K562 (cell line): ENCODE data around the gene PSMD1. TPM values are rescaled to one million over a fixed set of nuclear protein-coding genes. Genes with fewer than 3 reads are reported as not detected.

Source experiments
- ATAC-seq: fragments of 200-7000 bp; cut with Tn5 transposase; 3 replicates; pipeline ENCODE4 v1.9.1; 2020; ENCODE audit warnings: moderate library complexity
- BruUV-seq: library from RNA; stranded (reverse); fragments of 400-500 nt; replicated peaks from 2 replicates; lab custom pipeline; 2021; lab: Mats Ljungman, UMichigan
- CTCF ChIA-PET: fragments of 300-600 bp; formaldehyde crosslinking; extraction: SDS; loops from one replicate; lab custom pipeline; 2021; ENCODE audit warnings: low intra/inter-chr PET ratio; lab: Yijun Ruan, JAX
- POLR2A ChIA-PET: fragments of 300-600, 350-650 bp; sonication (Branson Sonifier 250); formaldehyde crosslinking; extraction: SDS; loops from one replicate; lab custom pipeline; 2021; ENCODE audit warnings: antibody characterized with exemption, inconsistent platforms; lab: Yijun Ruan, JAX
- DNase-seq, 4 experiments: peaks; one replicate each; pipeline versions ENCODE4 v3.0.0 to v3.0.0-alpha.2; 2011 to 2018; ENCODE audit warnings: low spot score in 3 of 4, mixed read lengths in 3 of 4; ENCODE audit errors: extremely low read depth in 1 of 4
- FAIRE-seq: peaks from 2 replicates; lab custom pipeline; 2011; peaks lifted over from hg19 to GRCh38; lab: Jason Lieb, UNC
- H2AFZ ChIP-seq: 2 replicates; pipeline ENCODE4 v1.6.0; 2011; ENCODE audit warnings: low read depth, low read length, control low read depth, inconsistent platforms
- H3K27ac ChIP-seq: fragments of 200-600 bp; 3 replicates; pipeline ENCODE4 v1.8.0; 2011; ENCODE audit warnings: low read depth, mild to moderate bottlenecking, control low read depth, inconsistent platforms, low read length, moderate library complexity, mixed read lengths; ENCODE audit errors: extremely low read depth
- H3K27me3 ChIP-seq, 2 experiments: fragments of 300-600 bp in 1 of 2; 2 replicates in 1 of 2; 3 replicates in 1 of 2; pipeline versions ENCODE4 v1.6.0 to v1.8.0; 2011; ENCODE audit warnings: inconsistent platforms in 2 of 2, low read length in 2 of 2, mild to moderate bottlenecking in 1 of 2, mixed read lengths in 1 of 2, moderate library complexity in 1 of 2; ENCODE audit not compliant: control insufficient read depth in 2 of 2, insufficient read depth in 2 of 2
- H3K36me3 ChIP-seq: fragments of 300-600 bp; 3 replicates; pipeline ENCODE4 v1.8.0; 2011; ENCODE audit warnings: mild to moderate bottlenecking, low read length, inconsistent platforms; ENCODE audit not compliant: control insufficient read depth, insufficient read depth
- H3K4me1 ChIP-seq, 2 experiments: fragments of 200-600 bp in 1 of 2; replicated peaks in 1 of 2; 2 replicates in 1 of 2; 3 replicates in 1 of 2; pipeline versions ENCODE4 v1.5.1 to v1.8.0; 2011; ENCODE audit warnings: inconsistent platforms in 2 of 2, low read length in 2 of 2, mild to moderate bottlenecking in 1 of 2, mixed read lengths in 1 of 2, moderate library complexity in 1 of 2; ENCODE audit not compliant: control insufficient read depth in 2 of 2, insufficient read depth in 2 of 2
- H3K4me2 ChIP-seq: 2 replicates; pipeline ENCODE4 v1.6.1; 2011; ENCODE audit warnings: low read length, control low read depth, inconsistent platforms, mixed read lengths; ENCODE audit not compliant: insufficient read depth
- H3K4me3 ChIP-seq: fragments of 200-600 bp; sonication (generic), shearing (Covaris generic); 2 replicates; pipeline ENCODE4 v1.5.1; 2016; ENCODE audit warnings: control low read depth, inconsistent platforms
- H3K79me2 ChIP-seq: fragments of 200-600 bp; 3 replicates; pipeline ENCODE4 v1.8.0; 2011; ENCODE audit warnings: low read length, inconsistent platforms; ENCODE audit not compliant: control insufficient read depth, insufficient read depth
- H3K9ac ChIP-seq, 2 experiments: 2 replicates each; pipeline versions ENCODE4 v1.6.0 to v1.6.1; 2011; ENCODE audit warnings: low read depth in 2 of 2, low read length in 2 of 2, control low read depth in 1 of 2, inconsistent platforms in 1 of 2, mild to moderate bottlenecking in 1 of 2, mixed read lengths in 1 of 2; ENCODE audit not compliant: insufficient read depth in 1 of 2
- H3K9me1 ChIP-seq: one replicate; pipeline ENCODE4 v1.6.0; 2011; ENCODE audit warnings: inconsistent platforms, mild to moderate bottlenecking, low read length, moderate library complexity; ENCODE audit not compliant: control insufficient read depth, insufficient read depth
- H3K9me3 ChIP-seq: replicated peaks from 2 replicates; pipeline ENCODE4 v1.5.1; 2011; ENCODE audit warnings: low read depth, low read length, inconsistent platforms; ENCODE audit not compliant: control insufficient read depth, insufficient read depth
- H4K20me1 ChIP-seq: replicated peaks from 2 replicates; pipeline ENCODE4 v1.6.1; 2011; ENCODE audit warnings: low read length, inconsistent platforms, mixed read lengths; ENCODE audit not compliant: control insufficient read depth, insufficient read depth
- CEBPB ChIP-seq: fragments of 450-650 bp; IDR thresholded peaks from 2 replicates; pipeline ENCODE4 v1.6.1; 2016; ENCODE audit warnings: missing genetic modification characterization, missing compliant biosample characterization
- FOXJ2 ChIP-seq: fragments of 200-800 bp; sonication (Bioruptor generic); IDR thresholded peaks from 2 replicates; pipeline ENCODE4 v1.6.1; 2016; ENCODE audit warnings: missing genetic modification characterization, missing compliant biosample characterization
- GATAD2A ChIP-seq: fragments of 450-650 bp; IDR thresholded peaks from 2 replicates; pipeline ENCODE4 v1.6.1; 2017
- KAT2B ChIP-seq: IDR thresholded peaks from one replicate; pipeline ENCODE4 v1.6.1; 2012; ENCODE audit warnings: low read depth, mild to moderate bottlenecking, control low read depth, inconsistent platforms, low read length, moderate library complexity
- MAFG ChIP-seq: fragments of 450-650 bp; conservative IDR thresholded peaks from 2 replicates; pipeline ENCODE4 v1.6.1; 2016; ENCODE audit warnings: missing genetic modification characterization, missing compliant biosample characterization
- MEF2D ChIP-seq: conservative IDR thresholded peaks from 2 replicates; pipeline ENCODE4 v1.6.1; 2016; ENCODE audit warnings: low read depth, missing genetic modification characterization, missing compliant biosample characterization
- RBM17 ChIP-seq: fragments of 200-400 bp; formaldehyde crosslinking; IDR thresholded peaks from 2 replicates; pipeline ENCODE4 v1.6.1; 2017; ENCODE audit warnings: low read depth, mild to moderate bottlenecking, low read length, borderline replicate concordance
- RFX7 ChIP-seq: fragments of 250-450 bp; sonication (Bioruptor Pico); IDR thresholded peaks from 2 replicates; pipeline ENCODE4 v1.5.1; 2021; ENCODE audit warnings: mild to moderate bottlenecking
- TCF7L2 ChIP-seq: fragments of 150-350 bp; IDR thresholded peaks from 2 replicates; pipeline ENCODE4 v1.6.1; 2016; ENCODE audit warnings: low read depth, mild to moderate bottlenecking, low read length, moderate library complexity
- ZNF354B ChIP-seq: fragments of 250-450 bp; sonication (Bioruptor Pico); IDR thresholded peaks from 2 replicates; pipeline ENCODE4 v1.4.0; 2020
- ZNF75A ChIP-seq: fragments of 450-650 bp; formaldehyde crosslinking; IDR thresholded peaks from 2 replicates; pipeline ENCODE4 v1.4.0; 2020; ENCODE audit warnings: mild to moderate bottlenecking
- WGBS: fragments of 100-300 bp; shearing (Covaris generic); methylation state at CpG from one replicate; pipeline ENCODE4 v1.1.6; 2016; ENCODE audit warnings: low coverage, mixed read lengths; ENCODE audit not compliant: insufficient coverage; ENCODE audit errors: missing lambda C conversion rate; 5-methylcytosine and 5-hydroxymethylcytosine counted together
- in situ Hi-C: fragments of 300-500 bp; cut with MboI; formaldehyde crosslinking; loops from 4 replicates; pipeline ENCODE4 v1.15.0; 2018; ENCODE audit warnings: inconsistent platforms, mixed read lengths
- intact Hi-C: fragments of 100-400 bp; cut with micrococcal nuclease; formaldehyde crosslinking; loops from 2 replicates; pipeline ENCODE4 v1.14.2; 2022
- polyA plus RNA-seq, 8 experiments: library from polyadenylated mRNA; depleted of rRNA in 4 of 8; stranded (reverse) in 5 of 8; unstranded in 3 of 8; fragments of >200 nt; fragmentation: Nextera tagmentation in 2 of 8; fragmentation: Illumina TruSeq in 1 of 8; extraction: Ambion mirVana in 2 of 8; extraction: Trizol in 1 of 8; gene quantifications; 2 replicates each; pipeline versions ENCODE4 v1.2.1 to v1.2.3, GENCODE V29; 2011 to 2014; ENCODE audit warnings: inconsistent platforms in 1 of 8, missing spikeins in 1 of 8
- total RNA-seq, 7 experiments: library from RNA; depleted of rRNA in 6 of 7; stranded (reverse); fragments of >200 nt in 6 of 7; fragmentation: Illumina TruSeq in 2 of 7; extraction: Trizol in 2 of 7; gene quantifications; 2 replicates each; pipeline versions ENCODE4 v1.2.1 to v1.2.3, GENCODE V29; 2011 to 2021; ENCODE audit warnings: low replicate concordance in 1 of 7
- TF ChIP-seq, protein P1 (sequence below): fragments of 450-650 bp; IDR thresholded peaks from 2 replicates; pipeline ENCODE4 v1.6.1; 2016; ENCODE audit warnings: low read depth, mild to moderate bottlenecking, moderate library complexity
- TF ChIP-seq, protein P2 (sequence below): fragments of 250-450 bp; sonication (Bioruptor Pico); IDR thresholded peaks from 2 replicates; pipeline ENCODE4 v1.5.1; 2021; ENCODE audit warnings: mild to moderate bottlenecking
- TF ChIP-seq, protein P3 (sequence below): fragments of 250-450 bp; sonication (Bioruptor Pico); IDR thresholded peaks from 2 replicates; pipeline ENCODE4 v1.5.0; 2020; ENCODE audit warnings: mild to moderate bottlenecking

The PSMD1 gene
- total and polyA plus RNA-seq, 9 of the 15 experiments (the other 6 are each of a cell fraction or from before 2014, with no cell fraction given), result 100 to 257 (median 147) TPM

- no peaks in the 10 kb centered on the region for H3K36me3 ChIP-seq
- H3K4me1 ChIP-seq, result peaks cover 11 to 14% of the 10 kb centered on the region in 2 experiments; a peak in 4 of 5 replicates
- H3K4me3 ChIP-seq, result no peak overlapping the region
- TF ChIP-seq ZNF354B (CRISPR knock-in tag) (no peak), RBM17 (no peak), RFX7 (no peak), TCF7L2 (no peak), GATAD2A (no peak), CEBPB (tag) (no peak), KAT2B (no peak), FOXJ2 (tag) (no peak), ZNF75A (CRISPR knock-in tag) (no peak), MAFG (tag) (no peak), MEF2D (tag) (no peak)
- TF ChIP-seq, protein P1, sequence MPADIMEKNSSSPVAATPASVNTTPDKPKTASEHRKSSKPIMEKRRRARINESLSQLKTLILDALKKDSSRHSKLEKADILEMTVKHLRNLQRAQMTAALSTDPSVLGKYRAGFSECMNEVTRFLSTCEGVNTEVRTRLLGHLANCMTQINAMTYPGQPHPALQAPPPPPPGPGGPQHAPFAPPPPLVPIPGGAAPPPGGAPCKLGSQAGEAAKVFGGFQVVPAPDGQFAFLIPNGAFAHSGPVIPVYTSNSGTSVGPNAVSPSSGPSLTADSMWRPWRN, result no peak
- TF ChIP-seq, protein P2, sequence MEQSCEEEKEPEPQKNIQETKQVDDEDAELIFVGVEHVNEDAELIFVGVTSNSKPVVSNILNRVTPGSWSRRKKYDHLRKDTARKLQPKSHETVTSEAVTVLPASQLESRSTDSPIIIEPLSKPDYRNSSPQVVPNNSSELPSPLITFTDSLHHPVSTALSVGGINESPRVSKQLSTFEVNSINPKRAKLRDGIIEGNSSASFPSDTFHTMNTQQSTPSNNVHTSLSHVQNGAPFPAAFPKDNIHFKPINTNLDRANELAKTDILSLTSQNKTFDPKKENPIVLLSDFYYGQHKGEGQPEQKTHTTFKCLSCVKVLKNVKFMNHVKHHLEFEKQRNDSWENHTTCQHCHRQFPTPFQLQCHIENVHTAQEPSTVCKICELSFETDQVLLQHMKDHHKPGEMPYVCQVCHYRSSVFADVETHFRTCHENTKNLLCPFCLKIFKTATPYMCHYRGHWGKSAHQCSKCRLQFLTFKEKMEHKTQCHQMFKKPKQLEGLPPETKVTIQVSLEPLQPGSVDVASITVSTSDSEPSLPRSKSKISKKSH (CRISPR knock-in tag), result no peak
- TF ChIP-seq, protein P3, sequence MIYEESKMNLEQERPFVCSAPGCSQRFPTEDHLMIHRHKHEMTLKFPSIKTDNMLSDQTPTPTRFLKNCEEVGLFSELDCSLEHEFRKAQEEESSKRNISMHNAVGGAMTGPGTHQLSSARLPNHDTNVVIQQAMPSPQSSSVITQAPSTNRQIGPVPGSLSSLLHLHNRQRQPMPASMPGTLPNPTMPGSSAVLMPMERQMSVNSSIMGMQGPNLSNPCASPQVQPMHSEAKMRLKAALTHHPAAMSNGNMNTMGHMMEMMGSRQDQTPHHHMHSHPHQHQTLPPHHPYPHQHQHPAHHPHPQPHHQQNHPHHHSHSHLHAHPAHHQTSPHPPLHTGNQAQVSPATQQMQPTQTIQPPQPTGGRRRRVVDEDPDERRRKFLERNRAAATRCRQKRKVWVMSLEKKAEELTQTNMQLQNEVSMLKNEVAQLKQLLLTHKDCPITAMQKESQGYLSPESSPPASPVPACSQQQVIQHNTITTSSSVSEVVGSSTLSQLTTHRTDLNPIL, result no peak
- DNase-seq (no peak), FAIRE-seq (no peak), ATAC-seq (no peak)
- no peak overlapping the region for H3K9ac ChIP-seq
- no peak overlapping the region for H3K27ac ChIP-seq
- H3K79me2 ChIP-seq, result no peaks in the 10 kb centered on the region
- in situ Hi-C loops, result no loop called here
- CTCF ChIA-PET, result no interaction called here
- intact Hi-C loops, result no loop called here
- H3K27me3 ChIP-seq, result peaks cover 6 to 28% of the 10 kb centered on the region in 2 experiments; a peak in 4 of 5 replicates
- BruUV-seq, result no TSS peak
- POLR2A ChIA-PET, result interaction anchor here (1.2 kb wide), 1 partner anchor 13 kb away, joined by 3 read pairs; no protein-coding TSS in a partner anchor
- H4K20me1 ChIP-seq, result no peaks in the 10 kb centered on the region
- no peak overlapping the region for H2AFZ ChIP-seq
- no peaks in the 10 kb centered on the region for H3K9me1 ChIP-seq
- 20% methylated on average over 5 of the region's 7 CpGs for WGBS
- no peaks in the 10 kb centered on the region for H3K9me3 ChIP-seq
- H3K4me2 ChIP-seq, result no peak overlapping the region
Measured at GRCh38 chr2:231186325-231186724, 129.7 kb downstream of the PSMD1 start.
